Endothelial cell of umbilical vein (primary cell): Measurements from ENCODE around the gene MAPT. TPM values are rescaled to one million over a fixed set of nuclear protein-coding genes. Genes with fewer than 3 reads are reported as not detected.

Experiments used
- BruUV-seq: library from RNA; stranded (reverse); fragments of 400-500 nt; replicated peaks from 2 replicates; lab custom pipeline; 2021; lab: Mats Ljungman, UMichigan
- CTCF ChIA-PET: fragments of 300-600, 350-600 bp; sonication (Branson Sonifier 250); formaldehyde crosslinking; loops from one replicate; lab custom pipeline; 2021; ENCODE audit warnings: antibody characterized with exemption, inconsistent platforms; lab: Charles Lee
- POLR2A ChIA-PET: fragments of 300-600, 350-600 bp; sonication (Branson Sonifier 250); formaldehyde crosslinking; loops from one replicate; lab custom pipeline; 2021; ENCODE audit warnings: antibody characterized with exemption, inconsistent platforms; lab: Charles Lee
- DNase-seq: peaks from one replicate; pipeline ENCODE4 v3.0.0-alpha.2; 2011; ENCODE audit warnings: low read depth, low spot score
- FAIRE-seq: peaks from 2 replicates; lab custom pipeline; 2011; peaks lifted over from hg19 to GRCh38; lab: Jason Lieb, UNC
- H2AFZ ChIP-seq: 2 replicates; pipeline ENCODE4 v1.6.0; 2012; ENCODE audit warnings: low read depth, low read length, control low read depth, inconsistent platforms
- H3K27ac ChIP-seq: 2 replicates; pipeline ENCODE4 v1.5.1; 2011; ENCODE audit warnings: low read depth, mild to moderate bottlenecking, control low read depth, low read length, moderate library complexity; ENCODE audit not compliant: insufficient read depth
- H3K27me3 ChIP-seq, 2 experiments: 2 replicates each; pipeline versions ENCODE4 v1.6.0 to v1.6.1; 2011; ENCODE audit warnings: low read length in 2 of 2, mixed read lengths in 1 of 2; ENCODE audit not compliant: control insufficient read depth in 2 of 2, insufficient read depth in 2 of 2
- H3K36me3 ChIP-seq, 2 experiments: 2 replicates in 1 of 2; 3 replicates in 1 of 2; pipeline ENCODE4 v1.5.1; 2011; ENCODE audit warnings: low read length in 2 of 2, mild to moderate bottlenecking in 1 of 2, moderate library complexity in 1 of 2; ENCODE audit not compliant: control insufficient read depth in 2 of 2, insufficient read depth in 2 of 2; ENCODE audit errors: extremely low read depth in 1 of 2
- H3K4me1 ChIP-seq: 3 replicates; pipeline ENCODE4 v1.5.1; 2011; ENCODE audit warnings: mild to moderate bottlenecking, low read length; ENCODE audit not compliant: control insufficient read depth, insufficient read depth; ENCODE audit errors: extremely low read depth
- H3K4me2 ChIP-seq: 2 replicates; pipeline ENCODE4 v1.6.1; 2011; ENCODE audit warnings: low read length, control low read depth, mixed read lengths; ENCODE audit not compliant: insufficient read depth
- H3K4me3 ChIP-seq, 3 experiments: fragments of 200-600 bp in 1 of 3; sonication (generic), shearing (Covaris generic) in 1 of 3; replicated peaks in 1 of 3; 2 replicates each; pipeline ENCODE4 v1.5.1; 2011 to 2016; ENCODE audit warnings: control low read depth in 3 of 3, low read length in 3 of 3, mild to moderate bottlenecking in 2 of 3, inconsistent platforms in 1 of 3, low read depth in 1 of 3, moderate library complexity in 1 of 3; ENCODE audit not compliant: insufficient read depth in 1 of 3
- H3K79me2 ChIP-seq: 2 replicates; pipeline ENCODE4 v1.6.0; 2012; ENCODE audit warnings: low read length, inconsistent platforms; ENCODE audit not compliant: control insufficient read depth, insufficient read depth
- H3K9ac ChIP-seq: replicated peaks from 2 replicates; pipeline ENCODE3; 2011; ENCODE audit warnings: low read length, control low read depth; ENCODE audit not compliant: insufficient read depth; ENCODE audit errors: extremely low read depth
- H3K9me1 ChIP-seq: replicated peaks from 3 replicates; pipeline ENCODE4 v1.6.0; 2011; ENCODE audit warnings: mild to moderate bottlenecking, low read length; ENCODE audit not compliant: control insufficient read depth, insufficient read depth; ENCODE audit errors: extremely low read depth
- H3K9me3 ChIP-seq: replicated peaks from 2 replicates; pipeline ENCODE4 v1.5.1; 2012; ENCODE audit warnings: low read length, inconsistent platforms; ENCODE audit not compliant: control insufficient read depth, insufficient read depth
- H4K20me1 ChIP-seq: replicated peaks from 2 replicates; pipeline ENCODE3; 2011; ENCODE audit warnings: mild to moderate bottlenecking, low read length; ENCODE audit not compliant: control insufficient read depth, insufficient read depth; ENCODE audit errors: extremely low read depth
- EZH2 ChIP-seq: IDR thresholded peaks from 2 replicates; pipeline ENCODE4 v1.6.1; 2012; ENCODE audit warnings: borderline replicate concordance, low read depth, mild to moderate bottlenecking, moderate library complexity, low read length, inconsistent platforms; ENCODE audit not compliant: severe bottlenecking
- POLR2A ChIP-seq: IDR thresholded peaks from 2 replicates; pipeline ENCODE4 v1.6.1; 2012; ENCODE audit warnings: low read depth, mild to moderate bottlenecking, control low read depth, low read length
- POLR2AphosphoS5 ChIP-seq: IDR thresholded peaks from 2 replicates; pipeline ENCODE4 v1.6.1; 2012; ENCODE audit warnings: low read depth, mild to moderate bottlenecking, control low read depth, low read length, moderate library complexity; ENCODE audit not compliant: insufficient read depth
- dilution Hi-C: fragments of 300-500 bp; cut with MboI; formaldehyde crosslinking; loops from one replicate; pipeline ENCODE4 v1.15.0; 2019; ENCODE audit warnings: low sequenced_read_pairs; ENCODE audit not compliant: extremely low pct_ligation_motif_present
- intact Hi-C: fragments of 100-400 bp; cut with micrococcal nuclease; formaldehyde crosslinking; loops from one replicate; pipeline ENCODE4 v1.10.0; 2022
- polyA plus RNA-seq, 4 experiments: library from polyadenylated mRNA; depleted of rRNA in 3 of 4; stranded (reverse) in 3 of 4; unstranded in 1 of 4; fragments of >200 nt; gene quantifications; 2 replicates each; pipeline versions ENCODE4 v1.2.1 to v1.2.3, GENCODE V29; 2011 to 2012; ENCODE audit warnings: missing spikeins in 1 of 4
- total RNA-seq: library from RNA; stranded (reverse); gene quantifications from 2 replicates; pipeline ENCODE4 v1.2.3, GENCODE V29; 2021
- TF ChIP-seq, protein P1 (sequence below), 2 donors: IDR thresholded peaks; 1 replicate in 1 of 2; 2 replicates in 1 of 2; pipeline ENCODE4 v1.5.1; 2011; ENCODE audit warnings: low read length in 2 of 2, mild to moderate bottlenecking in 2 of 2, moderate library complexity in 2 of 2, control low read depth in 1 of 2, inconsistent platforms in 1 of 2, low read depth in 1 of 2; ENCODE audit not compliant: insufficient read depth in 1 of 2; ENCODE audit errors: extremely low read depth in 1 of 2
- TF ChIP-seq, protein P2 (sequence below): IDR thresholded peaks from 2 replicates; pipeline ENCODE4 v1.6.1; 2011; ENCODE audit not compliant: insufficient read depth, insufficient read length

The MAPT gene
- total and polyA plus RNA-seq, 2 donors (not counting 3 experiments of a cell fraction or from before 2014, with no cell fraction given), result 0.04 to 0.51 TPM

DNA sequence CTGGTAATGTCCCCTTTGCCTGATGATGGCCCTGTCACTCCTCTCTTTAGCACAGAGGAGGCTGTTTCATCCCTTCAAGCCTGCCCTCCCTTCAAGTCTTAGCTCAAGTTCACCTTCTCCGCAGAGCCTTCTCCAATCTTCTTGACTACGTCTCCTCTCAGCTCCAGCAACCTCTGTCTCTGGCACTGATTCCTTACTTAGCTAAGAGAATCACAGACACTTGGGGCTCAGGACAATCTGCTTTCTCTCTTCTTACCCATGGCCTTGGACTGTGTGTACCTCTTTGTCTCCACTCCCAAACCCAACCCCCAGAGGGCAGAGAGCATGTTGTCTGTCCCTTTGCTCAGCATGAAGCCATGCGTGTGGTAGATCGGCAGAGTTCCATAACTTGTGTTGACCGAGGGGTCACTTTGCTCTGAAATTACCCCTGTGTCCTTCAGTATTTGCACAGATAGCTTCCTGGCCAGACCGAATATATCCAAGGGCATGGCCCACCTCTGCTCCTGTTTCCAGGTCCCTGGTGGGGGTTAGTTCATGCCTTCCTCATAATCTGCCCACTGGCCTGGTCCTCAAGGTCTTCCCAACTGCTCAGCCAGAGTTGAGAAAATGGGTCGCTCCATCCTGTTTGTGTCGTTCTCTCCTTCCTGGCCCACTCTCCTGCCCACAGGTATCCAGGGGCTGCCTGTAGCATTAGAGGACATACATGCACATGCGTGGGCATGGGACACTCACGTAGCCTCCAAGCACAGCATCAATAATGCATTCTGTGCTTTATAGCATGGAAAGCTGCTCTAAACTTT, 41.6 kb downstream of the MAPT start:
- POLR2A ChIA-PET, result no interaction called here

More for the DNA sequence above, 41.6 kb downstream of the MAPT start:
- no TSS peak for BruUV-seq
- FAIRE-seq, result no peak
- Histone ChIP-seq H3K9ac (no peak overlapping the region), H3K27me3 (peaks cover 5 to 11% of the 10 kb centered on the region in 2 experiments), H3K4me2 (no peak overlapping the region), H3K4me3 (no peak overlapping the region), H3K9me1 (no peaks in the 10 kb centered on the region), H4K20me1 (no peaks in the 10 kb centered on the region), H3K9me3 (no peaks in the 10 kb centered on the region), H3K27ac (no peak overlapping the region), H2AFZ (no peak overlapping the region), H3K4me1 (no peaks in the 10 kb centered on the region), H3K79me2 (no peaks in the 10 kb centered on the region), H3K36me3 (no peaks in the 10 kb centered on the region)
- TF ChIP-seq EZH2 (no peak), POLR2A (no peak), POLR2AphosphoS5 (no peak)
- TF ChIP-seq, protein P1, sequence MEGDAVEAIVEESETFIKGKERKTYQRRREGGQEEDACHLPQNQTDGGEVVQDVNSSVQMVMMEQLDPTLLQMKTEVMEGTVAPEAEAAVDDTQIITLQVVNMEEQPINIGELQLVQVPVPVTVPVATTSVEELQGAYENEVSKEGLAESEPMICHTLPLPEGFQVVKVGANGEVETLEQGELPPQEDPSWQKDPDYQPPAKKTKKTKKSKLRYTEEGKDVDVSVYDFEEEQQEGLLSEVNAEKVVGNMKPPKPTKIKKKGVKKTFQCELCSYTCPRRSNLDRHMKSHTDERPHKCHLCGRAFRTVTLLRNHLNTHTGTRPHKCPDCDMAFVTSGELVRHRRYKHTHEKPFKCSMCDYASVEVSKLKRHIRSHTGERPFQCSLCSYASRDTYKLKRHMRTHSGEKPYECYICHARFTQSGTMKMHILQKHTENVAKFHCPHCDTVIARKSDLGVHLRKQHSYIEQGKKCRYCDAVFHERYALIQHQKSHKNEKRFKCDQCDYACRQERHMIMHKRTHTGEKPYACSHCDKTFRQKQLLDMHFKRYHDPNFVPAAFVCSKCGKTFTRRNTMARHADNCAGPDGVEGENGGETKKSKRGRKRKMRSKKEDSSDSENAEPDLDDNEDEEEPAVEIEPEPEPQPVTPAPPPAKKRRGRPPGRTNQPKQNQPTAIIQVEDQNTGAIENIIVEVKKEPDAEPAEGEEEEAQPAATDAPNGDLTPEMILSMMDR (IDR thresholded peaks at IDR 0.05; ENCODE audit: extremely low read depth in 1 of 2, insufficient read depth in 1 of 2, low read depth in 1 of 2, low read length in 2 of 2), result no peak
- TF ChIP-seq, protein P2, sequence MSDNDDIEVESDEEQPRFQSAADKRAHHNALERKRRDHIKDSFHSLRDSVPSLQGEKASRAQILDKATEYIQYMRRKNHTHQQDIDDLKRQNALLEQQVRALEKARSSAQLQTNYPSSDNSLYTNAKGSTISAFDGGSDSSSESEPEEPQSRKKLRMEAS, result no peak
- dilution Hi-C loops, result no loop called here
- DNase-seq, result no peak
- CTCF ChIA-PET, result interaction anchor here (6.6 kb wide), 1 partner anchor 13 kb away, joined by 34 read pairs; no protein-coding TSS in a partner anchor
- intact Hi-C loops, result no loop called here
